SU-DHL-6 (cell line): ENCODE results near the gene ELOB.

Experiments used
- H2AFZ ChIP-seq: fragments of 200-600 bp; sonication (generic); 2 replicates; pipeline ENCODE4 v1.6.1; 2014; ENCODE audit warnings: low read depth, mild to moderate bottlenecking, moderate library complexity, mixed read lengths, antibody characterized with exemption, low read length; ENCODE audit not compliant: severe bottlenecking
- H3F3A ChIP-seq: fragments of 200-600 bp; shearing (Covaris generic); 2 replicates; pipeline ENCODE4 v1.6.0; 2016; ENCODE audit warnings: antibody characterized with exemption, mild to moderate bottlenecking; ENCODE audit not compliant: insufficient read depth
- H3K27ac ChIP-seq: fragments of 200-600 bp; sonication (generic); 2 replicates; pipeline ENCODE4 v1.5.1; 2016; ENCODE audit warnings: low read depth, mild to moderate bottlenecking, low read length, moderate library complexity, mixed read lengths
- H3K27me3 ChIP-seq: fragments of 200-600 bp; sonication (generic), shearing (Covaris generic); 2 replicates; pipeline ENCODE4 v1.6.0; 2014; ENCODE audit warnings: mild to moderate bottlenecking, low read length
- H3K36me3 ChIP-seq: fragments of 200-600 bp; sonication (generic); 2 replicates; pipeline ENCODE4 v1.6.1; 2014; ENCODE audit warnings: mild to moderate bottlenecking, low read length, mixed read lengths
- H3K4me2 ChIP-seq: fragments of 300-600, 200-600 bp; shearing (Covaris generic), sonication (generic); 2 replicates; pipeline ENCODE4 v1.6.0; 2014; ENCODE audit warnings: low read length, low read depth, mild to moderate bottlenecking; ENCODE audit not compliant: poor library complexity, severe bottlenecking
- H3K4me3 ChIP-seq: fragments of 200-600 bp; sonication (generic); 2 replicates; pipeline ENCODE4 v1.5.1; 2014; ENCODE audit warnings: antibody characterized with exemption, low read length, mild to moderate bottlenecking, mixed read lengths; ENCODE audit not compliant: insufficient read depth, poor library complexity, severe bottlenecking
- H3K79me2 ChIP-seq: fragments of 200-600 bp; sonication (generic); 2 replicates; pipeline ENCODE4 v1.6.1; 2014; ENCODE audit warnings: mild to moderate bottlenecking, low read length, moderate library complexity; ENCODE audit not compliant: insufficient read depth
- H3K9ac ChIP-seq: fragments of 200-600 bp; sonication (generic); 2 replicates; pipeline ENCODE4 v1.7.0; 2014; ENCODE audit warnings: mild to moderate bottlenecking, low read length
- H3K9me2 ChIP-seq: fragments of 200-600 bp; sonication (generic); replicated peaks from 2 replicates; pipeline ENCODE4 v1.6.1; 2014; ENCODE audit warnings: low read length; ENCODE audit not compliant: insufficient read depth
- H3K9me3 ChIP-seq: fragments of 200-600 bp; sonication (generic); 2 replicates; pipeline ENCODE4 v1.6.1; 2014; ENCODE audit warnings: low read length, mixed read lengths; ENCODE audit not compliant: insufficient read depth
- H4K20me1 ChIP-seq: fragments of 200-600 bp; sonication (generic); 2 replicates; pipeline ENCODE4 v1.6.1; 2014; ENCODE audit warnings: low read depth, mild to moderate bottlenecking, antibody characterized with exemption, low read length, moderate library complexity, mixed read lengths
- EZH2phosphoT487 ChIP-seq: fragments of 200-600 bp; sonication (generic), shearing (Covaris generic); conservative IDR thresholded peaks from 2 replicates; pipeline ENCODE4 v1.6.1; 2018; ENCODE audit warnings: mild to moderate bottlenecking, antibody characterized with exemption, low read length, moderate library complexity, mixed read lengths
- TF ChIP-seq, protein P1 (sequence below): fragments of 200-600 bp; sonication (generic); IDR thresholded peaks from one replicate; pipeline ENCODE4 v1.5.1; 2017; ENCODE audit warnings: antibody characterized with exemption, mild to moderate bottlenecking, low read length, moderate library complexity; ENCODE audit not compliant: insufficient read depth, poor library complexity, severe bottlenecking

Gene ELOB

GRCh38 chr16:2782583-2783351 is 5.7 kb upstream of the ELOB start:
- no peak overlapping the region for H2AFZ ChIP-seq
- H3K4me3 ChIP-seq: no peak overlapping the region
- H3K9me3 ChIP-seq: no peaks in the 10 kb centered on the region
- H3K36me3 ChIP-seq: no peaks in the 10 kb centered on the region
- no peak overlapping the region for H3K4me2 ChIP-seq
- H3F3A ChIP-seq: no peaks in the 10 kb centered on the region
- H3K9me2 ChIP-seq: no peaks in the 10 kb centered on the region
- no peaks in the 10 kb centered on the region for H3K79me2 ChIP-seq
- H3K27me3 ChIP-seq: no peaks in the 10 kb centered on the region
- TF ChIP-seq EZH2phosphoT487: no peak
- TF ChIP-seq, protein P1, sequence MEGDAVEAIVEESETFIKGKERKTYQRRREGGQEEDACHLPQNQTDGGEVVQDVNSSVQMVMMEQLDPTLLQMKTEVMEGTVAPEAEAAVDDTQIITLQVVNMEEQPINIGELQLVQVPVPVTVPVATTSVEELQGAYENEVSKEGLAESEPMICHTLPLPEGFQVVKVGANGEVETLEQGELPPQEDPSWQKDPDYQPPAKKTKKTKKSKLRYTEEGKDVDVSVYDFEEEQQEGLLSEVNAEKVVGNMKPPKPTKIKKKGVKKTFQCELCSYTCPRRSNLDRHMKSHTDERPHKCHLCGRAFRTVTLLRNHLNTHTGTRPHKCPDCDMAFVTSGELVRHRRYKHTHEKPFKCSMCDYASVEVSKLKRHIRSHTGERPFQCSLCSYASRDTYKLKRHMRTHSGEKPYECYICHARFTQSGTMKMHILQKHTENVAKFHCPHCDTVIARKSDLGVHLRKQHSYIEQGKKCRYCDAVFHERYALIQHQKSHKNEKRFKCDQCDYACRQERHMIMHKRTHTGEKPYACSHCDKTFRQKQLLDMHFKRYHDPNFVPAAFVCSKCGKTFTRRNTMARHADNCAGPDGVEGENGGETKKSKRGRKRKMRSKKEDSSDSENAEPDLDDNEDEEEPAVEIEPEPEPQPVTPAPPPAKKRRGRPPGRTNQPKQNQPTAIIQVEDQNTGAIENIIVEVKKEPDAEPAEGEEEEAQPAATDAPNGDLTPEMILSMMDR: no peak
- no peaks in the 10 kb centered on the region for H4K20me1 ChIP-seq
- H3K9ac ChIP-seq: no peak overlapping the region
- H3K27ac ChIP-seq: no peak overlapping the region

DNA sequence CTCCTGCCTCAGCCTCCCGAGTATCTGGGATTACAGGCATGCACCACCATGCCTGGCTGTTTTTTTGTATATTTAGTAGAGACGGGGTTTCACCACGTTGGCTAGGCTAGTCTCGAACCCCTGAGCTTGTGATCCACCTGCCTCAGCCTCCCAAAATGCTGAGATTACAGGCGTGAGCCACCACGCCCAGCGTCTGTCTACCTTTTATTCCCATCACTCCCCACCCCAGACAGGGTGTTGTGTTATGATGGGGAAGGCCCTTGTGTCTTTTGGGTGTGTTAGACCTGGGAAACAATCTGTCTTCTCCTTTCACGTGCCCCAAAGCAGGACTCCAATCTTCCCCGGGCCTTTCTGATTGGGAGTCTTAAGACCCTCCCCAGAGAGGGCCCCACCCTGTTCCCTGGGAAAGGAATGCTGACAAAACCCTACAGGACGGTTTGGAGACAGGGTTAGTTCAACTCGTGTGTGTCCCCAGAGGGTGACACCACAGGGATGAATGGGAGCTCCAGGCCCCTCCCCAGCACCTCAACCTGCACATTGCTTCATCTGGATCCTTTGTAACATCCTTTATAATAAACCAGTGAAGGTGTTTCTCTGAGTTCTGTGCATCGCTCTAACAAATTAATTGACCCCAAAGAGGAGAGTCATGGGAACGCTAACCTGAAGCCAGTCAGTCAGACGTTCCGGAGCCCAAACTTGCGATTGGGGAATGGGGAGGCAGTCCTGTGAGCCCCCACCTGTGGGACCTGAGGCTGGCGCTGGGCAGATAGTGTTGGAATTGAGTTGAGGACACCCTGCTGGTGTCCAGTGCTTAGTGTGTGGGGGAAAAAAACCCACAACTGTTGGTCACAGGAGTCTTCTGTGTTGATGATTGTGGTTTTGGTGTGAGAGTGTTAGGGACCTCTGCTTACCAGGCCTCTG is 3.2 kb upstream of the ELOB start:
- peaks cover 16% of the 10 kb centered on the region for H3K79me2 ChIP-seq
- peaks cover 4% of the 10 kb centered on the region; the same call in 1 of the 2 replicates for H3F3A ChIP-seq
- H3K9me2 ChIP-seq: no peaks in the 10 kb centered on the region
- no peaks in the 10 kb centered on the region for H3K9me3 ChIP-seq
- TF ChIP-seq, protein P1: no peak
- no peak for TF ChIP-seq EZH2phosphoT487
- no peak overlapping the region for H3K9ac ChIP-seq
- no peak overlapping the region for H3K27ac ChIP-seq
- no peaks in the 10 kb centered on the region for H4K20me1 ChIP-seq
- no peaks in the 10 kb centered on the region for H3K27me3 ChIP-seq
- H3K4me3 ChIP-seq: no peak overlapping the region
- H3K4me2 ChIP-seq: no peak overlapping the region
- H3K36me3 ChIP-seq: no peaks in the 10 kb centered on the region
- H2AFZ ChIP-seq: no peak overlapping the region

- H3K79me2 ChIP-seq: peaks cover 16% of the 10 kb centered on the region
- H3K9ac ChIP-seq: no peak overlapping the region
- no peaks in the 10 kb centered on the region for H3K9me2 ChIP-seq
- no peak overlapping the region for H3K4me3 ChIP-seq
- no peak overlapping the region for H3K27ac ChIP-seq
- no peaks in the 10 kb centered on the region for H3K36me3 ChIP-seq
- H2AFZ ChIP-seq: no peak overlapping the region
- H3K27me3 ChIP-seq: no peaks in the 10 kb centered on the region
- TF ChIP-seq, protein P1: no peak
- TF ChIP-seq EZH2phosphoT487: no peak
- peaks cover 13% of the 10 kb centered on the region for H3F3A ChIP-seq
- no peak overlapping the region for H3K4me2 ChIP-seq
- H4K20me1 ChIP-seq: no peaks in the 10 kb centered on the region
- no peaks in the 10 kb centered on the region for H3K9me3 ChIP-seq
These were observed 2.3 kb upstream of the ELOB start for GRCh38 chr16:2779151-2779920.
